K562 (cell line): ENCODE data around the gene NKIRAS1. TPM values are rescaled to one million over a fixed set of nuclear protein-coding genes. Genes with fewer than 3 reads are reported as not detected.

Source experiments
- BHLHE40 ChIP-seq: IDR thresholded peaks from 2 replicates; pipeline ENCODE4 v1.6.1; 2011; ENCODE audit warnings: low read length, improper control_type of control experiment
- DPF2 ChIP-seq: fragments of 450-650 bp; IDR thresholded peaks from 2 replicates; pipeline ENCODE4 v1.6.1; 2016
- EP400 ChIP-seq: fragments of 450-650 bp; IDR thresholded peaks from 2 replicates; pipeline ENCODE4 v1.6.1; 2017; ENCODE audit warnings: antibody characterized with exemption, mild to moderate bottlenecking, moderate library complexity
- KLF16 ChIP-seq: IDR thresholded peaks from 2 replicates; pipeline ENCODE4 v1.6.1; 2016; ENCODE audit warnings: antibody characterized with exemption
- MEF2D ChIP-seq: conservative IDR thresholded peaks from 2 replicates; pipeline ENCODE4 v1.6.1; 2016; ENCODE audit warnings: low read depth, missing genetic modification characterization, missing compliant biosample characterization
- NCOR1 ChIP-seq: fragments of 450-650 bp; IDR thresholded peaks from 2 replicates; pipeline ENCODE4 v1.6.1; 2016; ENCODE audit warnings: mild to moderate bottlenecking, moderate library complexity
- SOX6 ChIP-seq: fragments of 450-650 bp; IDR thresholded peaks from 2 replicates; pipeline ENCODE4 v1.6.1; 2014; ENCODE audit warnings: mild to moderate bottlenecking
- STAT5A ChIP-seq: IDR thresholded peaks from 2 replicates; pipeline ENCODE4 v1.6.1; 2012; ENCODE audit warnings: low read length, inconsistent platforms, borderline replicate concordance
- TEAD1 ChIP-seq, 2 experiments: fragments of 450-650 bp in 1 of 2; sonication (generic) in 1 of 2; formaldehyde crosslinking; IDR thresholded peaks; 2 replicates each; pipeline versions ENCODE4 v1.4.0 to v1.8.0; 2020 to 2022; ENCODE audit warnings: mild to moderate bottlenecking in 2 of 2, missing genetic modification reagents in 1 of 2
- TEAD4 ChIP-seq, 2 experiments: sonication (generic) in 1 of 2; formaldehyde crosslinking in 1 of 2; IDR thresholded peaks; 2 replicates each; pipeline versions ENCODE4 v1.6.1 to v1.8.0; 2012 to 2022; ENCODE audit warnings: borderline replicate concordance in 1 of 2, inconsistent platforms in 1 of 2, low read length in 1 of 2, mild to moderate bottlenecking in 1 of 2, missing genetic modification reagents in 1 of 2
- ZBED1 ChIP-seq: IDR thresholded peaks from 2 replicates; pipeline ENCODE4 v1.6.1; 2014
- ZKSCAN8 ChIP-seq: fragments of 200-800 bp; sonication (Bioruptor generic); IDR thresholded peaks from 2 replicates; pipeline ENCODE4 v1.6.1; 2016; ENCODE audit warnings: missing genetic modification characterization, missing compliant biosample characterization
- ZNF133 ChIP-seq: fragments of 250-450 bp; sonication (Bioruptor Pico); IDR thresholded peaks from 2 replicates; pipeline ENCODE4 v1.4.0; 2020; ENCODE audit warnings: mild to moderate bottlenecking
- ZNF239 ChIP-seq: fragments of 250-450 bp; sonication (Bioruptor Pico); IDR thresholded peaks from 2 replicates; pipeline ENCODE4 v1.4.0; 2020; ENCODE audit warnings: mild to moderate bottlenecking
- ZNF407 ChIP-seq: fragments of 450-650 bp; IDR thresholded peaks from 2 replicates; pipeline ENCODE4 v1.6.1; 2016; ENCODE audit warnings: low read depth
- ZNF79 ChIP-seq: fragments of 250-450 bp; sonication (Bioruptor Pico); IDR thresholded peaks from 2 replicates; pipeline ENCODE4 v1.4.0; 2020; ENCODE audit warnings: low read depth, mild to moderate bottlenecking, moderate library complexity
- polyA plus RNA-seq, 8 experiments: library from polyadenylated mRNA; depleted of rRNA in 4 of 8; stranded (reverse) in 5 of 8; unstranded in 3 of 8; fragments of >200 nt; fragmentation: Nextera tagmentation in 2 of 8; fragmentation: Illumina TruSeq in 1 of 8; extraction: Ambion mirVana in 2 of 8; extraction: Trizol in 1 of 8; gene quantifications; 2 replicates each; pipeline versions ENCODE4 v1.2.1 to v1.2.3, GENCODE V29; 2011 to 2014; ENCODE audit warnings: inconsistent platforms in 1 of 8, missing spikeins in 1 of 8
- total RNA-seq, 7 experiments: library from RNA; depleted of rRNA in 6 of 7; stranded (reverse); fragments of >200 nt in 6 of 7; fragmentation: Illumina TruSeq in 2 of 7; extraction: Trizol in 2 of 7; gene quantifications; 2 replicates each; pipeline versions ENCODE4 v1.2.1 to v1.2.3, GENCODE V29; 2011 to 2021; ENCODE audit warnings: low replicate concordance in 1 of 7
- TF ChIP-seq, protein P1 (sequence below): sonication (generic); IDR thresholded peaks from 2 replicates; pipeline ENCODE4 v1.6.1; 2016
- TF ChIP-seq, protein P2 (sequence below): sonication (generic); formaldehyde crosslinking; IDR thresholded peaks from 2 replicates; pipeline ENCODE4 v1.9.0; 2022; ENCODE audit warnings: mild to moderate bottlenecking, missing genetic modification reagents
- TF ChIP-seq, protein P3 (sequence below): fragments of 250-450 bp; sonication (Bioruptor Pico); IDR thresholded peaks from 2 replicates; pipeline ENCODE4 v1.5.0; 2021

The NKIRAS1 gene
- total and polyA plus RNA-seq, 9 of the 15 experiments (the other 6 are each of a cell fraction or from before 2014, with no cell fraction given) = 5.1 to 10.3 (median 6.3) TPM

- TF ChIP-seq TEAD4 (IDR thresholded peaks at IDR 0.05; ENCODE audit: low read length) (peak; percentile 79; the same call in 1 of the 2 replicates), TEAD4 (CRISPR knock-in tag; IDR thresholded peaks at IDR 0.05; ENCODE audit: borderline replicate concordance) (no peak), ZKSCAN8 (CRISPR knock-in tag) (no peak), ZNF79 (no peak), BHLHE40 (no peak), ZBED1 (no peak), DPF2 (peak; percentile 40; the same call in 1 of the 2 replicates), MEF2D (tag) (0 out of 2 replicates have a peak, but pooled peaks have one; percentile 21), SOX6 (peak; percentile 65; the same call in 1 of the 2 replicates), KLF16 (0 out of 2 replicates have a peak, but pooled peaks have one; percentile 71), STAT5A (peak; percentile 64), ZNF133 (CRISPR knock-in tag) (no peak), ZNF407 (no peak), ZNF239 (CRISPR knock-in tag) (no peak), TEAD1 (CRISPR knock-in tag; IDR thresholded peaks at IDR 0.05) (0 out of 4 replicates have a peak, but pooled peaks of 1 of the 2 experiments have one; percentile 56), EP400 (no peak), NCOR1 (peak; percentile 27; the same call in 1 of the 2 replicates)
- TF ChIP-seq, protein P1, sequence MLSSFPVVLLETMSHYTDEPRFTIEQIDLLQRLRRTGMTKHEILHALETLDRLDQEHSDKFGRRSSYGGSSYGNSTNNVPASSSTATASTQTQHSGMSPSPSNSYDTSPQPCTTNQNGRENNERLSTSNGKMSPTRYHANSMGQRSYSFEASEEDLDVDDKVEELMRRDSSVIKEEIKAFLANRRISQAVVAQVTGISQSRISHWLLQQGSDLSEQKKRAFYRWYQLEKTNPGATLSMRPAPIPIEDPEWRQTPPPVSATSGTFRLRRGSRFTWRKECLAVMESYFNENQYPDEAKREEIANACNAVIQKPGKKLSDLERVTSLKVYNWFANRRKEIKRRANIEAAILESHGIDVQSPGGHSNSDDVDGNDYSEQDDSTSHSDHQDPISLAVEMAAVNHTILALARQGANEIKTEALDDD = 0 out of 2 replicates have a peak, but pooled peaks have one; percentile 40
- TF ChIP-seq, protein P2, sequence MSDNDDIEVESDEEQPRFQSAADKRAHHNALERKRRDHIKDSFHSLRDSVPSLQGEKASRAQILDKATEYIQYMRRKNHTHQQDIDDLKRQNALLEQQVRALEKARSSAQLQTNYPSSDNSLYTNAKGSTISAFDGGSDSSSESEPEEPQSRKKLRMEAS (CRISPR knock-in tag) = no peak
- TF ChIP-seq, protein P3, sequence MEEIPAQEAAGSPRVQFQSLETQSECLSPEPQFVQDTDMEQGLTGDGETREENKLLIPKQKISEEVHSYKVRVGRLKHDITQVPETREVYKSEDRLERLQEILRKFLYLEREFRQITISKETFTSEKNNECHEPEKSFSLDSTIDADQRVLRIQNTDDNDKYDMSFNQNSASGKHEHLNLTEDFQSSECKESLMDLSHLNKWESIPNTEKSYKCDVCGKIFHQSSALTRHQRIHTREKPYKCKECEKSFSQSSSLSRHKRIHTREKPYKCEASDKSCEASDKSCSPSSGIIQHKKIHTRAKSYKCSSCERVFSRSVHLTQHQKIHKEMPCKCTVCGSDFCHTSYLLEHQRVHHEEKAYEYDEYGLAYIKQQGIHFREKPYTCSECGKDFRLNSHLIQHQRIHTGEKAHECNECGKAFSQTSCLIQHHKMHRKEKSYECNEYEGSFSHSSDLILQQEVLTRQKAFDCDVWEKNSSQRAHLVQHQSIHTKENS = no peak
These were observed 7.0 kb upstream of the NKIRAS1 start (continued) for GRCh38 chr3:23923786-23924185.
